ENCODE results near the gene AMH.

Gene AMH

DNA sequence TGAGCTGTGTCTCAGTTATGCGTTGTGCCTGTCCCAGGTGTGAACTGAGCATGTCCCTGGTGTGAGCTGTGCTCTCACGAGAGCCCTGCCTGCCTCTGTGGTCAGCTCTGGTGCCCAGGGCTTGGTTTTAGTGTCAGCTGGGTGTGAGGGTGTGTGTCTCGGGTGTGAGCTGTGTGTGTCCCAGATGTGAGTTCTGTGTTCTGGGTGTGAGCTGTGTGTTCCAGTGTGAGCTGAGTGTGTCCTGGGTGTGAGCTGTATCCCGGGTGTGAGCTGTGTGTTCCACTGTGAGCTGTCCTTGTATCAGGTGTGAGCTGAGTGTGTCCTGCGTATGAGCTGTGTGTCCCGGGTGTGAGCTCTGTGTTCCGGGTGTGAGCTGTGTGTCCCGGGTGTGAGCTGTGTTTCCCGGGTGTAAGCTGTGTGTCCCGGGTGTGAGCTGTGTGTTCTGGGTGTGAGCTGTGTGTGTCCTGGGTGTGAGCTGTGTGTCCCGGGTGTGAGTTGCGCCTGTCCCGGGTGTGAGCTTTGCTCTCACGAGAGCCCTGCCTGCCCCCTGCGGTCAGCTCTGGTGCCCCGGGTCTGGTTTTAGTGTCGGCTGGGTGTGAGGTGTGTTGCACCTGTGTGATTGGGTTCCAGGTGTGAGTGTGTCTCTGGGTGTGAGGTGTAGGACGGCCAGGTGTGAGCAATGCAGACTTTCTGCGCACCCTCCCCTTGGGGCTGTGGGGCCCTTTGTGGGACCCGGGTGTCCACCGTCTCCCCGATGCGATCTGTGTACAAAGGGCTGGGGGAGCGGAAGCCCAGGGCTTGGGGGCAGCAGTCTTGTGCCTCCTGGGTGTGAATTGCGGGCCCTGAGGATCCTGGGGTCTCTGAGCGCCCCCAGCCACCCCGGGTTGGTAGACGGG is 39.9 kb downstream of the AMH start:
- no peak for DNase-seq

DNA sequence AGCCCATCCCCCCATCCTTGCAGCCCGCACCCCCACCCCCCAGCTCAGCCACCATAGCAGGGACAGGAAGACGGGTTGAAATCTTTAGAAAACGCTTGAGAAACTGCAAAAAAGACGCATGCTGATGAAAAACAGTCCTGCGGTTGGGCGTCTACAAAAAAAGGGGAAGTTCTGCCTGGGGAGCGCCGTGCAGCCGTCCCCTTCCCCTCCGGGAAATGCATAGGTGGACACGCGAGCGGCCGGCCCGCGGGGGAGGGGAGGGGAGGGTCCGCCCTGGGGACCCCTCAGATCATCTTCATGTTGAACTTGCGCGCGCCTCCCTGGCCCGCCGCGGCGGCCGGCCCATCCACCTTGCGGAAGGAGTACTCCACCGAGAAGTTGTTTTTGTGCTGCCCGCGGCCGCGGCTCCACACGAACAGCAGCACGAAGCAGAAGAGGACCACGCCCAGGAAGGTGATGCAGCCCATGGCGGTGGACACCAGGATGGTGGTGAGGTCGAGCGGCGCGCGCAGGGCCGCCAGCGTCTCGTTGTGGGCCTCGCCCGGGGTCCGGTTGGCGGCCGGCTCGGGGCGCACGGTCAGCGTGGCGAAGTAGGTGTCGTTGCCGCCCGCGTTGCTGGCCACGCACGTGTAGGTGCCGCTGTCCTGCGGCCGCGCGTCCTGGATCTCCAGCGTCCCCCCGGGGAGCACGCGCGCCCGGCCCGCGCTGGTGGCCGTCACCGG is 40.8 kb downstream of the AMH start:
- DNase-seq, result no peak

GRCh38 chr19:2290441-2291184 is 41.5 kb downstream of the AMH start:
- DNase-seq, result no peak

DNA sequence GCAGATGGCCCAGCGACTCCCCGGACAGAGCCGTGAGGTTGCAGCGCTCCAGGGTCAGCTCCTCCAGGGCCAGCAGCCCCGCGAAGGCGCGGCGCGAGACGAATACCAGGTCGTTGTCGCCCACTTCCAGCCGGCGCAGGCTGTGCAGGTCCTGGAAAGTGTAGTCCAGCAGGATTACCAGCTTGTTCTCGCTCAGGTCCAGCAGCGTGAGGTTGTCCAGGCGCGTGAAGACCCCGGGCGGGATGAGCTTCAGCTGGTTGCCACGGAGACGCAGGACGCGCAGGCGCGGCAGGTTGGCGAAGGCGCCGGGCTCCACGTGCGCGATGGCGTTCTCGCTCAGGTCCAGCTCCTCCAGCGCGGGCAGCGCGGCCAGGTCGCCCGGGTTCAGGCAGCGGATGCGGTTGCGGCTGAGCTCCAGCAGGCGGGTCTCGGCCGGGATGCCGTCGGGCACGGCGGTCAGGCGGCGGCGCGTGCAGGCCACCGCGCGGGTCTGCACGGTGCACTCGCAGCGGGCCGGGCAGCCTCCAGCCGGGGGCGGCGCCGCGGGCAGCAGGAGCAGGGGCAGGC is 42.1 kb downstream of the AMH start:
- no peak for DNase-seq

- DNase-seq, result peak; percentile 79
Observed at GRCh38 chr19:2294687-2295335, 45.7 kb downstream of the AMH start.

GRCh38 chr19:2296141-2296540 is 47.0 kb downstream of the AMH start:
- no peak for DNase-seq

- no peak for DNase-seq
Observed at GRCh38 chr19:2300533-2300932, 51.4 kb downstream of the AMH start.

Measured in fibroblast of skin of right quadriceps (primary cell).